Trophoblast cell (in vitro differentiated cells and primary cell): ENCODE measurements around the gene PRR7.
"Not testable (repeated sequence)": the region's sequence is repeated elsewhere in the genome, so short reads cannot be mapped to it uniquely, and the experiment has no call there.

ENCODE experiments used
- DNase-seq, 2 donors: peaks; one replicate each; pipeline ENCODE4 v3.0.0-alpha.2; 2016
- H2AFZ ChIP-seq: 2 replicates; pipeline ENCODE4 v1.6.1; 2013; ENCODE audit warnings: low read length, moderate library complexity, mild to moderate bottlenecking; ENCODE audit not compliant: insufficient read depth, poor library complexity
- H2AK5ac ChIP-seq: 2 replicates; pipeline ENCODE4 v1.6.1; 2013; ENCODE audit warnings: mild to moderate bottlenecking, low read length
- H2BK120ac ChIP-seq: 2 replicates; pipeline ENCODE4 v1.6.1; 2013; ENCODE audit warnings: low read length, mild to moderate bottlenecking, moderate library complexity; ENCODE audit not compliant: insufficient read depth, poor library complexity
- H2BK12ac ChIP-seq: 2 replicates; pipeline ENCODE4 v1.6.1; 2013; ENCODE audit warnings: mild to moderate bottlenecking, low read length, moderate library complexity
- H2BK5ac ChIP-seq: 2 replicates; pipeline ENCODE4 v1.6.1; 2013; ENCODE audit warnings: low read length, low read depth, moderate library complexity, mild to moderate bottlenecking; ENCODE audit not compliant: poor library complexity
- H3K14ac ChIP-seq: 2 replicates; pipeline ENCODE4 v1.6.1; 2013; ENCODE audit warnings: mild to moderate bottlenecking, low read length
- H3K18ac ChIP-seq: 2 replicates; pipeline ENCODE4 v1.6.1; 2013; ENCODE audit warnings: mild to moderate bottlenecking, low read length
- H3K23ac ChIP-seq: 2 replicates; pipeline ENCODE4 v1.6.1; 2013; ENCODE audit warnings: low read length
- H3K27ac ChIP-seq: 2 replicates; pipeline ENCODE4 v1.5.1; 2013; ENCODE audit warnings: low read depth, mild to moderate bottlenecking, inconsistent platforms, low read length, moderate library complexity
- H3K27me3 ChIP-seq: 2 replicates; pipeline ENCODE4 v1.6.1; 2013; ENCODE audit warnings: inconsistent platforms, mild to moderate bottlenecking, low read length, moderate library complexity; ENCODE audit not compliant: insufficient read depth
- H3K36me3 ChIP-seq, 2 experiments: 1 replicate in 1 of 2; 2 replicates in 1 of 2; pipeline ENCODE4 v1.6.1; 2013; ENCODE audit warnings: low read length in 2 of 2, mild to moderate bottlenecking in 2 of 2, moderate library complexity in 1 of 2; ENCODE audit not compliant: insufficient read depth in 2 of 2, control insufficient read depth in 1 of 2
- H3K4ac ChIP-seq: 2 replicates; pipeline ENCODE4 v1.6.1; 2013; ENCODE audit warnings: low read depth, mild to moderate bottlenecking, low read length, moderate library complexity
- H3K4me1 ChIP-seq, 2 experiments: 1 replicate in 1 of 2; 2 replicates in 1 of 2; pipeline ENCODE4 v1.6.1; 2013; ENCODE audit warnings: low read length in 2 of 2, mild to moderate bottlenecking in 2 of 2, moderate library complexity in 1 of 2; ENCODE audit not compliant: insufficient read depth in 2 of 2, control insufficient read depth in 1 of 2
- H3K4me2 ChIP-seq: 2 replicates; pipeline ENCODE4 v1.6.1; 2013; ENCODE audit warnings: inconsistent platforms, mild to moderate bottlenecking, low read length, moderate library complexity
- H3K4me3 ChIP-seq: 2 replicates; pipeline ENCODE4 v1.5.1; 2013; ENCODE audit warnings: mild to moderate bottlenecking, low read depth, low read length, inconsistent platforms
- H3K79me1 ChIP-seq: one replicate; pipeline ENCODE4 v1.6.1; 2013; ENCODE audit warnings: low read length
- H3K79me2 ChIP-seq: 2 replicates; pipeline ENCODE4 v1.6.1; 2013; ENCODE audit warnings: low read length, mild to moderate bottlenecking; ENCODE audit not compliant: control insufficient read depth, insufficient read depth, poor library complexity
- H3K9ac ChIP-seq: 2 replicates; pipeline ENCODE4 v1.6.1; 2013; ENCODE audit warnings: mild to moderate bottlenecking, low read length
- H3K9me3 ChIP-seq: 2 replicates; pipeline ENCODE4 v1.6.1; 2013; ENCODE audit warnings: low read depth, mild to moderate bottlenecking, control low read depth, inconsistent platforms, low read length; ENCODE audit not compliant: insufficient read depth
- H4K12ac ChIP-seq: 2 replicates; pipeline ENCODE4 v1.6.1; 2013; ENCODE audit warnings: low read depth, mild to moderate bottlenecking, low read length, moderate library complexity
- H4K8ac ChIP-seq: 2 replicates; pipeline ENCODE4 v1.6.1; 2013; ENCODE audit warnings: low read depth, mild to moderate bottlenecking, low read length, moderate library complexity
- H4K91ac ChIP-seq: one replicate; pipeline ENCODE4 v1.6.1; 2013; ENCODE audit warnings: low read depth, mild to moderate bottlenecking, low read length, moderate library complexity
- WGBS: extraction: QIAGEN DNeasy Blood & Tissue Kit; methylation state at CpG from one replicate; pipeline ENCODE4 v1.1.7; 2013; ENCODE audit warnings: missing lambda C conversion rate; ENCODE audit not compliant: insufficient read length, insufficient coverage; ENCODE audit errors: extremely low coverage; 5-methylcytosine and 5-hydroxymethylcytosine counted together

PRR7 gene

GRCh38 chr5:177420472-177420871, 26.1 kb upstream of the PRR7 start:
- H3K23ac ChIP-seq, H3K4me2 ChIP-seq, H3K4me3 ChIP-seq, H3K79me2 ChIP-seq, H4K8ac ChIP-seq, H3K9me3 ChIP-seq, H3K4me1 ChIP-seq, H2BK5ac ChIP-seq, H2AK5ac ChIP-seq, H2BK120ac ChIP-seq, DNase-seq, H3K27me3 ChIP-seq, H4K12ac ChIP-seq, H3K79me1 ChIP-seq, H2AFZ ChIP-seq, H3K4ac ChIP-seq, H2BK12ac ChIP-seq, H3K27ac ChIP-seq, H3K36me3 ChIP-seq, H4K91ac ChIP-seq, H3K18ac ChIP-seq, H3K14ac ChIP-seq, H3K9ac ChIP-seq: not testable (repeated sequence)
- WGBS: no CpG with 5 or more reads among the region's 7 CpGs

- Histone ChIP-seq H4K91ac (no peak overlapping the region), H3K36me3 (no peaks in the 10 kb centered on the region), H2AK5ac (no peak overlapping the region), H3K4ac (no peak overlapping the region), H3K18ac (no peak overlapping the region), H4K12ac (no peak overlapping the region), H3K79me1 (peaks cover 6% of the 10 kb centered on the region), H2BK120ac (no peak overlapping the region), H2BK12ac (no peak overlapping the region), H3K4me3 (no peak overlapping the region), H3K27me3 (no peaks in the 10 kb centered on the region), H3K27ac (no peak overlapping the region), H4K8ac (no peak overlapping the region), H3K4me2 (no peak overlapping the region), H3K9me3 (no peaks in the 10 kb centered on the region), H3K23ac (no peak overlapping the region), H2BK5ac (no peak overlapping the region), H2AFZ (no peak overlapping the region), H3K79me2 (peaks cover 2% of the 10 kb centered on the region), H3K9ac (no peak overlapping the region), H3K14ac (no peak overlapping the region), H3K4me1 (peaks cover 4 to 5% of the 10 kb centered on the region in 2 experiments)
- no CpG with 5 or more reads among the region's 6 CpGs for WGBS
- DNase-seq: no peak
These were observed 25.4 kb upstream of the PRR7 start for GRCh38 chr5:177421062-177421798.

GRCh38 chr5:177423671-177424070, 22.9 kb upstream of the PRR7 start:
- Histone ChIP-seq H3K4me3 (no peak overlapping the region), H4K8ac (no peak overlapping the region), H3K79me2 (peaks cover 5% of the 10 kb centered on the region), H3K27me3 (no peaks in the 10 kb centered on the region), H3K14ac (no peak overlapping the region), H3K9me3 (no peaks in the 10 kb centered on the region), H3K36me3 (no peaks in the 10 kb centered on the region), H4K12ac (no peak overlapping the region), H3K23ac (no peak overlapping the region), H2AK5ac (no peak overlapping the region), H3K18ac (no peak overlapping the region), H2BK12ac (no peak overlapping the region), H4K91ac (no peak overlapping the region), H3K4me2 (no peak overlapping the region), H3K9ac (no peak overlapping the region), H2BK120ac (no peak overlapping the region), H3K79me1 (peaks cover 9% of the 10 kb centered on the region), H2BK5ac (no peak overlapping the region), H2AFZ (no peak overlapping the region), H3K4ac (no peak overlapping the region), H3K27ac (no peak overlapping the region), H3K4me1 (peaks cover 13 to 14% of the 10 kb centered on the region in 2 experiments)
- no peak for DNase-seq
- WGBS: no CpG with 5 or more reads among the region's 2 CpGs

- H3K27me3 ChIP-seq: no peaks in the 10 kb centered on the region
- H3K27ac ChIP-seq: peak overlapping the region; percentile 82
- no peaks in the 10 kb centered on the region for H3K9me3 ChIP-seq
- H3K4me2 ChIP-seq: peak overlapping the region; percentile 70
- peak overlapping the region; percentile 18 for H2BK5ac ChIP-seq
- peak overlapping the region; percentile 79 for H4K12ac ChIP-seq
- peak overlapping the region; percentile 34 for H3K18ac ChIP-seq
- H3K79me1 ChIP-seq: peaks cover 9% of the 10 kb centered on the region
- peaks cover 13 to 14% of the 10 kb centered on the region in 2 experiments for H3K4me1 ChIP-seq
- peak overlapping the region; percentile 80 for H3K4me3 ChIP-seq
- peaks cover 0 to 2% of the 10 kb centered on the region in 2 experiments for H3K36me3 ChIP-seq
- no CpG with 5 or more reads among the region's 13 CpGs for WGBS
- H2BK12ac ChIP-seq: peak overlapping the region; percentile 74
- peak overlapping the region; percentile 95 for H4K8ac ChIP-seq
- H2AK5ac ChIP-seq: peak overlapping the region; percentile 69
- H3K23ac ChIP-seq: no peak overlapping the region
- H2BK120ac ChIP-seq: peak overlapping the region; percentile 54
- peaks cover 5% of the 10 kb centered on the region for H3K79me2 ChIP-seq
- H4K91ac ChIP-seq: peak overlapping the region; percentile 92
- H2AFZ ChIP-seq: peak overlapping the region; percentile 59
- peak overlapping the region; percentile 42 for H3K4ac ChIP-seq
- H3K9ac ChIP-seq: peak overlapping the region; percentile 42
- DNase-seq: no peak
- H3K14ac ChIP-seq: peak overlapping the region; percentile 64
These were observed 21.3 kb upstream of the PRR7 start for GRCh38 chr5:177425196-177425800.
